K562 (cell line): ENCODE measurements around the gene GABPB2. TPM values are rescaled to one million over a fixed set of nuclear protein-coding genes. Genes with fewer than 3 reads are reported as not detected.

Experiments
- BRD4 ChIP-seq: fragments of 200-600 bp; sonication (generic); IDR thresholded peaks from 2 replicates; pipeline ENCODE4 v1.6.1; 2017; ENCODE audit warnings: inconsistent platforms
- CCNT2 ChIP-seq: IDR thresholded peaks from 2 replicates; pipeline ENCODE4 v1.6.1; 2011; ENCODE audit warnings: borderline replicate concordance, low read depth, mild to moderate bottlenecking, moderate library complexity, mixed read lengths, low read length; ENCODE audit not compliant: insufficient read length; ENCODE audit errors: extremely low read depth
- CEBPB ChIP-seq: fragments of 450-650 bp; IDR thresholded peaks from 2 replicates; pipeline ENCODE4 v1.6.1; 2016; ENCODE audit warnings: missing genetic modification characterization, missing compliant biosample characterization
- DEAF1 ChIP-seq: fragments of 450-650 bp; formaldehyde crosslinking; IDR thresholded peaks from 2 replicates; pipeline ENCODE4 v1.4.0; 2020; ENCODE audit warnings: mild to moderate bottlenecking, moderate library complexity
- ESRRB ChIP-seq: fragments of 250-450 bp; sonication (Bioruptor Pico); IDR thresholded peaks from 2 replicates; pipeline ENCODE4 v1.5.0; 2020; ENCODE audit warnings: mild to moderate bottlenecking, moderate library complexity, borderline replicate concordance
- HIVEP1 ChIP-seq: fragments of 250-450 bp; sonication (Bioruptor Pico); IDR thresholded peaks from 2 replicates; pipeline ENCODE4 v1.4.0; 2020; ENCODE audit warnings: mild to moderate bottlenecking
- HMGN3 ChIP-seq: IDR thresholded peaks from 2 replicates; pipeline ENCODE4 v1.6.1; 2011; ENCODE audit warnings: borderline replicate concordance, low read depth, mild to moderate bottlenecking, mixed read lengths, low read length; ENCODE audit not compliant: insufficient read length; ENCODE audit errors: extremely low read depth
- HNRNPH1 ChIP-seq: fragments of 200-400 bp; formaldehyde crosslinking; optimal IDR thresholded peaks from 2 replicates; pipeline ENCODE3; 2017; ENCODE audit warnings: low read depth, mild to moderate bottlenecking, low read length, moderate library complexity
- MIER1 ChIP-seq: fragments of 450-650 bp; IDR thresholded peaks from 2 replicates; pipeline ENCODE4 v1.6.1; 2016; ENCODE audit warnings: antibody characterized with exemption, mild to moderate bottlenecking, low read depth
- MXI1 ChIP-seq: IDR thresholded peaks from 2 replicates; pipeline ENCODE4 v1.6.1; 2011; ENCODE audit warnings: low read depth, mild to moderate bottlenecking, improper control_type of control experiment, low read length
- NR4A1 ChIP-seq, 2 experiments: fragments of 250-450 bp in 1 of 2; fragments of 450-650 bp in 1 of 2; sonication (Bioruptor Pico) in 1 of 2; IDR thresholded peaks; 2 replicates each; pipeline versions ENCODE4 v1.4.0 to v1.6.1; 2016 to 2020; ENCODE audit warnings: mild to moderate bottlenecking in 2 of 2, missing compliant biosample characterization in 1 of 2, missing genetic modification characterization in 1 of 2, moderate library complexity in 1 of 2
- NRF1 ChIP-seq, 2 experiments: fragments of 450-650 bp; IDR thresholded peaks in 1 of 2; conservative IDR thresholded peaks in 1 of 2; 2 replicates each; pipeline ENCODE4 v1.6.1; 2014; ENCODE audit warnings: mild to moderate bottlenecking in 2 of 2
- PHF8 ChIP-seq: fragments of 200-600 bp; sonication (generic); IDR thresholded peaks from 2 replicates; pipeline ENCODE4 v1.6.1; 2012; ENCODE audit warnings: mixed run types, mild to moderate bottlenecking, inconsistent platforms, low read length, moderate library complexity, borderline replicate concordance
- POLR2G ChIP-seq: fragments of 200-400 bp; formaldehyde crosslinking; IDR thresholded peaks from 2 replicates; pipeline ENCODE4 v1.6.1; 2017; ENCODE audit warnings: low read depth, mild to moderate bottlenecking, antibody characterized with exemption, low read length, moderate library complexity
- RBFOX2 ChIP-seq: fragments of 200-400 bp; formaldehyde crosslinking; IDR thresholded peaks from 2 replicates; pipeline ENCODE4 v1.6.1; 2017; ENCODE audit warnings: low read depth, mild to moderate bottlenecking, low read length, moderate library complexity
- RBM22 ChIP-seq: fragments of 200-400 bp; formaldehyde crosslinking; IDR thresholded peaks from 2 replicates; pipeline ENCODE4 v1.6.1; 2018; ENCODE audit warnings: low read length, low read depth; ENCODE audit not compliant: poor library complexity, severe bottlenecking
- RFX7 ChIP-seq: fragments of 250-450 bp; sonication (Bioruptor Pico); IDR thresholded peaks from 2 replicates; pipeline ENCODE4 v1.5.1; 2021; ENCODE audit warnings: mild to moderate bottlenecking
- SAP30 ChIP-seq: fragments of 200-600 bp; sonication (generic); IDR thresholded peaks from 2 replicates; pipeline ENCODE4 v1.6.1; 2012; ENCODE audit warnings: borderline replicate concordance, low read depth, mild to moderate bottlenecking, moderate library complexity, low read length, control low read depth, inconsistent platforms; ENCODE audit not compliant: insufficient read depth, poor library complexity, severe bottlenecking
- SOX6 ChIP-seq: fragments of 450-650 bp; IDR thresholded peaks from 2 replicates; pipeline ENCODE4 v1.6.1; 2014; ENCODE audit warnings: mild to moderate bottlenecking
- ZNF174 ChIP-seq: fragments of 250-450 bp; sonication (Bioruptor Pico); IDR thresholded peaks from 2 replicates; pipeline ENCODE4 v1.4.0; 2020; ENCODE audit warnings: mild to moderate bottlenecking
- ZNF263 ChIP-seq: sonication (generic); formaldehyde crosslinking; IDR thresholded peaks from 2 replicates; pipeline ENCODE4 v1.8.0; 2022; ENCODE audit warnings: mild to moderate bottlenecking, missing genetic modification reagents, borderline replicate concordance
- ZNF830 ChIP-seq: fragments of 250-450 bp; sonication (Bioruptor Pico); IDR thresholded peaks from 2 replicates; pipeline ENCODE4 v1.5.0; 2021; ENCODE audit warnings: mild to moderate bottlenecking
- polyA plus RNA-seq, 8 experiments: library from polyadenylated mRNA; depleted of rRNA in 4 of 8; stranded (reverse) in 5 of 8; unstranded in 3 of 8; fragments of >200 nt; fragmentation: Nextera tagmentation in 2 of 8; fragmentation: Illumina TruSeq in 1 of 8; extraction: Ambion mirVana in 2 of 8; extraction: Trizol in 1 of 8; gene quantifications; 2 replicates each; pipeline versions ENCODE4 v1.2.1 to v1.2.3, GENCODE V29; 2011 to 2014; ENCODE audit warnings: inconsistent platforms in 1 of 8, missing spikeins in 1 of 8
- total RNA-seq, 7 experiments: library from RNA; depleted of rRNA in 6 of 7; stranded (reverse); fragments of >200 nt in 6 of 7; fragmentation: Illumina TruSeq in 2 of 7; extraction: Trizol in 2 of 7; gene quantifications; 2 replicates each; pipeline versions ENCODE4 v1.2.1 to v1.2.3, GENCODE V29; 2011 to 2021; ENCODE audit warnings: low replicate concordance in 1 of 7
- TF ChIP-seq, protein P1 (sequence below): fragments of 150-350 bp; conservative IDR thresholded peaks from 2 replicates; pipeline ENCODE4 v1.6.1; 2014; ENCODE audit warnings: low read length
- TF ChIP-seq, protein P2 (sequence below), 2 experiments: fragments of 450-650 bp; conservative IDR thresholded peaks; 2 replicates each; pipeline ENCODE4 v1.6.1; 2017; ENCODE audit warnings: mild to moderate bottlenecking in 2 of 2, moderate library complexity in 2 of 2

The GABPB2 gene
- total and polyA plus RNA-seq, 9 of the 15 experiments (the other 6 are each of a cell fraction or from before 2014, with no cell fraction given), result 2.2 to 13.3 (median 6.1) TPM

- TF ChIP-seq SAP30 (no peak), SOX6 (no peak), RFX7 (no peak), RBFOX2 (peak; percentile 67; the same call in 1 of the 2 replicates), PHF8 (0 out of 2 replicates have a peak, but pooled peaks have one; percentile 40), MIER1 (no peak), HIVEP1 (CRISPR knock-in tag) (no peak), HNRNPH1 (no peak), ZNF174 (CRISPR knock-in tag) (no peak), DEAF1 (CRISPR knock-in tag) (no peak), POLR2G (no peak), ESRRB (no peak), CEBPB (tag) (no peak), HMGN3 (peak; percentile 30), BRD4 (no peak), CCNT2 (peak; percentile 28), NR4A1 (CRISPR knock-in tag; IDR thresholded peaks at IDR 0.05) (no peak), NR4A1 (tag; IDR thresholded peaks at IDR 0.05) (no peak), MXI1 (no peak), RBM22 (peak; percentile 15), NRF1 (conservative IDR thresholded peaks at IDR 0.05 in 1 of 2, IDR thresholded peaks at IDR 0.05 in 1 of 2) (peak; percentile 84 to 87), ZNF263 (CRISPR knock-in tag) (no peak), ZNF830 (CRISPR knock-in tag) (no peak)
- TF ChIP-seq, protein P1, sequence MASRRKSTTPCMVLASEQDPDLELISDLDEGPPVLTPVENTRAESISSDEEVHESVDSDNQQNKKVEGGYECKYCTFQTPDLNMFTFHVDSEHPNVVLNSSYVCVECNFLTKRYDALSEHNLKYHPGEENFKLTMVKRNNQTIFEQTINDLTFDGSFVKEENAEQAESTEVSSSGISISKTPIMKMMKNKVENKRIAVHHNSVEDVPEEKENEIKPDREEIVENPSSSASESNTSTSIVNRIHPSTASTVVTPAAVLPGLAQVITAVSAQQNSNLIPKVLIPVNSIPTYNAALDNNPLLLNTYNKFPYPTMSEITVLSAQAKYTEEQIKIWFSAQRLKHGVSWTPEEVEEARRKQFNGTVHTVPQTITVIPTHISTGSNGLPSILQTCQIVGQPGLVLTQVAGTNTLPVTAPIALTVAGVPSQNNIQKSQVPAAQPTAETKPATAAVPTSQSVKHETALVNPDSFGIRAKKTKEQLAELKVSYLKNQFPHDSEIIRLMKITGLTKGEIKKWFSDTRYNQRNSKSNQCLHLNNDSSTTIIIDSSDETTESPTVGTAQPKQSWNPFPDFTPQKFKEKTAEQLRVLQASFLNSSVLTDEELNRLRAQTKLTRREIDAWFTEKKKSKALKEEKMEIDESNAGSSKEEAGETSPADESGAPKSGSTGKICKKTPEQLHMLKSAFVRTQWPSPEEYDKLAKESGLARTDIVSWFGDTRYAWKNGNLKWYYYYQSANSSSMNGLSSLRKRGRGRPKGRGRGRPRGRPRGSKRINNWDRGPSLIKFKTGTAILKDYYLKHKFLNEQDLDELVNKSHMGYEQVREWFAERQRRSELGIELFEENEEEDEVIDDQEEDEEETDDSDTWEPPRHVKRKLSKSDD, result no peak
- TF ChIP-seq, protein P2, sequence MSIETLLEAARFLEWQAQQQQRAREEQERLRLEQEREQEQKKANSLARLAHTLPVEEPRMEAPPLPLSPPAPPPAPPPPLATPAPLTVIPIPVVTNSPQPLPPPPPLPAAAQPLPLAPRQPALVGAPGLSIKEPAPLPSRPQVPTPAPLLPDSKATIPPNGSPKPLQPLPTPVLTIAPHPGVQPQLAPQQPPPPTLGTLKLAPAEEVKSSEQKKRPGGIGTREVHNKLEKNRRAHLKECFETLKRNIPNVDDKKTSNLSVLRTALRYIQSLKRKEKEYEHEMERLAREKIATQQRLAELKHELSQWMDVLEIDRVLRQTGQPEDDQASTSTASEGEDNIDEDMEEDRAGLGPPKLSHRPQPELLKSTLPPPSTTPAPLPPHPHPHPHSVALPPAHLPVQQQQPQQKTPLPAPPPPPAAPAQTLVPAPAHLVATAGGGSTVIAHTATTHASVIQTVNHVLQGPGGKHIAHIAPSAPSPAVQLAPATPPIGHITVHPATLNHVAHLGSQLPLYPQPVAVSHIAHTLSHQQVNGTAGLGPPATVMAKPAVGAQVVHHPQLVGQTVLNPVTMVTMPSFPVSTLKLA (conservative IDR thresholded peaks at IDR 0.05), result 0 out of 4 replicates have a peak, but pooled peaks of 1 of the 2 experiments have one; percentile 13
Measured at GRCh38 chr1:151047591-151047924, 23.0 kb upstream of the GABPB2 start, which contains the start of gene C1orf56 (continued).
